ENCODE measurements around the gene RGS6.

- TF ChIP-seq SUZ12 (IDR thresholded peaks at IDR 0.05; ENCODE audit: extremely low read depth, insufficient read depth, insufficient read length) (no peak), YY1 (IDR thresholded peaks at IDR 0.05; ENCODE audit: insufficient read depth, insufficient read length) (no peak), ZNF274 (IDR thresholded peaks at IDR 0.05; ENCODE audit: low read depth, low read length) (no peak)
Measured at GRCh38 chr14:72515779-72516770, 583.8 kb downstream of the RGS6 start.
